Naive B cell (primary cell): Measurements from ENCODE around the gene F12. TPM values are rescaled to one million over a fixed set of nuclear protein-coding genes. Genes with fewer than 3 reads are reported as not detected.
A peak's percentile ranks its signal among the peaks of the same experiment; 100 is the strongest.

Experiments used
- ATAC-seq, 2 donors: fragments of 150-1000 bp; cut with Tn5 transposase; 2 replicates each; pipeline ENCODE4 v1.10.0; 2021; ENCODE audit warnings: low read depth in 2 of 2, mild to moderate bottlenecking in 2 of 2, moderate library complexity in 2 of 2
- DNase-seq: peaks from one replicate; pipeline ENCODE4 v3.0.0; 2022
- H3K27ac Mint-ChIP-seq, 6 donors: one replicate each; pipeline ENCODE4 v1.8.0; 2020 to 2022; ENCODE audit warnings: mild to moderate bottlenecking in 6 of 6, mixed read lengths in 6 of 6, moderate library complexity in 5 of 6, inconsistent platforms in 2 of 6
- H3K27me3 Mint-ChIP-seq, 3 donors: one replicate each; pipeline ENCODE4 v1.8.0; 2021 to 2022; ENCODE audit warnings: mixed read lengths in 3 of 3, mild to moderate bottlenecking in 1 of 3
- H3K36me3 Mint-ChIP-seq, 2 donors: one replicate each; pipeline ENCODE4 v1.8.0; 2020 to 2022; ENCODE audit warnings: mixed read lengths in 2 of 2, inconsistent platforms in 1 of 2, mild to moderate bottlenecking in 1 of 2
- H3K4me1 Mint-ChIP-seq, 3 donors: one replicate each; pipeline ENCODE4 v1.8.0; 2020 to 2022; ENCODE audit warnings: mixed read lengths in 3 of 3, inconsistent platforms in 1 of 3, mild to moderate bottlenecking in 1 of 3, moderate library complexity in 1 of 3
- H3K4me3 Mint-ChIP-seq, 8 donors: one replicate each; pipeline ENCODE4 v1.8.0; 2020 to 2022; ENCODE audit warnings: mild to moderate bottlenecking in 8 of 8, mixed read lengths in 8 of 8, moderate library complexity in 8 of 8, inconsistent platforms in 2 of 8
- H3K9me3 Mint-ChIP-seq, 7 donors: one replicate each; pipeline ENCODE4 v1.8.0; 2020 to 2022; ENCODE audit warnings: mixed read lengths in 7 of 7, mild to moderate bottlenecking in 5 of 7, inconsistent platforms in 2 of 7, moderate library complexity in 1 of 7
- polyA plus RNA-seq, 6 donors: library from polyadenylated mRNA; unstranded; fragments of 300-500 nt; fragmentation: Illumina TruSeq; gene quantifications; one replicate each; pipeline ENCODE4 v1.2.3, GENCODE V29; 2021; ENCODE audit warnings: low read depth in 6 of 6

The F12 gene
- polyA plus RNA-seq, 6 donors from 2014 or later = 0.56 to 1.4 (median 0.57) TPM; not detected in 3

DNA sequence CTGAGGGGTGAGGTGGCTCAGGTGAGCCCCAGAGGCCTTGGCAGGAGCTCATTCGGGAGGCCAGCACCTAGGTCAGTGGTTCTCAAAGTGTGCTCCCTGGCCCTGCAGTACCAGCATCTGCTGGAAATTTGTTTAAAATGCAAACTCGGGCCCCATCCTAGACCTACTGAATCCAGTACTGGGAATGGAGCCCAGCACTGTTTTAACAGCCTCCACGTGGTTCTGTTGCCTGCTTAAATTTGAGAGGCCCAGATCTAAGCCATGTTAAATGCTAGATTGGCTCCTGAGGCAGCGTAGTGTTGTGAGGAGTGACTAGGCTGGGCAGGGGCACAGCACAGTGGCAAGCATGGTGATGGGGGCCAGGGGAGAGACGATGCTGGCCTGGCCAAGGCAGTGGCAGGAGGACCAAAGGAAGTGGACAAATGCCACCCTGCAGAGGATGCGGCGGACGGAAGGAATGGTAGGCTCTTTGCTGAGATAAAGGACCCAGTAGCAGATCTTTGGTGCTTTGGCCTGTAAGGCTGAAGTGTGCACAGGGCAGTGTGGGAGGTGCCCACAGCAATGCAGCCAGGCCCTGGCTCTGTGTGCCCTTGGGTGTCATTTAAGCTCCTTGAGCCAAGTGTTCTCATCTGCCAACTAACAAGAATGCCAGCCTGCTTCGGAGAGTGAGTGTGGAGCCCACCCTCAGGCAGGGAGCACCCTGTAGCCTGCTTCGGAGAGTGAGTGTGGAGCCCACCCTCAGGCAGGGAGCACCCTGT is 41.5 kb upstream of the F12 start:
- H3K4me1 Mint-ChIP-seq = peaks cover 36 to 44% (median 39%) of the 10 kb centered on the region in 3 donors
- no peaks in the 10 kb centered on the region for H3K27me3 Mint-ChIP-seq
- H3K9me3 Mint-ChIP-seq = no peaks in the 10 kb centered on the region
- H3K27ac Mint-ChIP-seq = peak overlapping the region in 3 of 6 donors; percentile 67 to 83 (median 69)
- ATAC-seq (no peak), DNase-seq (no peak)
- no peaks in the 10 kb centered on the region for H3K36me3 Mint-ChIP-seq
- peak overlapping the region in 2 of 8 donors; percentile 29 to 68 for H3K4me3 Mint-ChIP-seq

DNA sequence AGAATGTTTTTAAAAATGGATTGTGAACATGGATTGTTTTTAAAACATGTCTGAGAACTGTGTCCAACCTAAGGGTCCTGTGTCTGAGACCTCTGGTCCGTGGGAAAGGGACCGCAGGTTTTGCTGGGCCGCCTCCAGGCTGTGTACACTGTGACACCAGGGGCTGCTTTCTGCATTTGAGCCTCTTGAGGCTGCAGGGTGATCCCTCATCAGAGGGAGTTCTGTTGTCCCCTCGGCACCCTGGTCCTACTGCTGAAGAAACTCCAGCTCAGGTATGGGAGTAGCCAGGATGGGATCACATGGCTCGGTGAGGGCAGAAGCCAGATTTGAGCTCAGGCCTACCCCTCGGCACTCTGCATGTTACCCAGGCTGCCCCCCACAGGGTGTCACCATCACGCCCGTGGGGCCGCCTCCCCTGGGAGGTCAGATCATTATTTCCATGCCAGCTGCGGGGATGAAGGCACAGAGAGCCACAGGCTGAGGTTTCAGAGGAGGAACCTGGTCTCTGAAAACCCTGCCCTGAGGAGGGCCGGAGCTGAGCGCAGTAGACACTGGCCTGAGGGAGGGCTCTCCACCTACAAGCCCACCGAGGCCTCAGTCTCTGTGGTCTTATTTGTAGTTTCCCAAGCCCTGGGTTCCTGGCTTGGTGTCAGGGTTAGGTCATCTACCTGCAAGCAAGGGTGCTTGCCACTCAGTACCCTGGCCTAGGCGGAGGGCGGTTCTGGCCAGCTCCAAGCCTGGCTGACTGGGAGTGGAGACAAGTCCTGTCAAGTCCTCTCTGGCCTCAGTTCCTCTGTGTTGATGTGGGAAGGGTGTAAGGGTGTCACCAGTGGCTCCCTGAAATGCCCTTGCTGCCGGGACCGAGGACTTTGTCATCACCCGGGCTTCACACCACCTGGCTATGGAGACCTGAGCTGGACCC is 40.0 kb upstream of the F12 start:
- Mint-ChIP-seq H3K36me3 (no peaks in the 10 kb centered on the region), H3K27me3 (no peaks in the 10 kb centered on the region), H3K4me1 (peaks cover 50 to 59% (median 53%) of the 10 kb centered on the region in 3 donors), H3K9me3 (no peaks in the 10 kb centered on the region), H3K4me3 (peak overlapping the region in 4 of 8 donors; percentile 44 to 83 (median 74)), H3K27ac (peak overlapping the region in 1 of 6 donors; percentile 85)
- no peak for DNase-seq
- ATAC-seq = no peak

GRCh38 chr5:177448244-177448950 is 39.0 kb upstream of the F12 start:
- Mint-ChIP-seq H3K36me3 (no peaks in the 10 kb centered on the region), H3K4me3 (peak overlapping the region; percentile 56 to 86 (median 76)), H3K27me3 (no peaks in the 10 kb centered on the region), H3K4me1 (peaks cover 48 to 59% (median 52%) of the 10 kb centered on the region in 3 donors), H3K9me3 (no peaks in the 10 kb centered on the region), H3K27ac (peak overlapping the region; percentile 60 to 91 (median 84))
- no peak for DNase-seq
- ATAC-seq = no peak

DNA sequence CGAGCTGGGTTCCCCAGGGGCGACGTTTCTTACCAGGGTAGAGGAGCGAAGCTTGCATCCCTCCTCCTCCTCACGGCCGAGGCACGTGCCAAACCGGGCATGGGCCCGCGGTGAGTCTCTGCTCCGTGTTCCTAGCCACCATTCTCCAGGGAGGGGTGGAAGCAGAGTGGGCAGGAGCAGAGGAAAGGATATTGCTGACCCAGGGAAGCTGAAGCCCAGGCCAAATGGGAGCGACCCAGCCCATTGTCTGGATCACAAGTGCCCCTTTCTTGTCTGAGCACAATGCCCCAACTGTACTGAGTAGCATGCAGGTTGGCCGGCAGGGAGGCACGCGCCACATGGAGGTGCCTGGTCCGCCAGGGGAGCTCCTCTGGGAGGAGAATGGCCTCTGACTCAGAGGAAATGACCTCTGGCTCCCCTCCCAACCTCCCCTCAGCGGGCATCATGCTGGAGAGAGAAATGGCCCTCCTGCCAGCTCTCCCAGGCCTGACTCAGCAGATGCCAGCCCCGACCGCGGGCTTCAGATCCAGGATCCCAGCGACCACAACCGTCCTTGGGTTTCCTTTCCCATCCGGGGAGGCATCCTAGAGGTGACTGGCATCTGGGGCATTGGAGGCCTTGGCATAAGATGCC is 38.4 kb upstream of the F12 start:
- no peaks in the 10 kb centered on the region for H3K9me3 Mint-ChIP-seq
- ATAC-seq = peak in 1 of 2 donors; percentile 1
- DNase-seq = no peak
- peak overlapping the region; percentile 64 to 86 (median 76) for H3K4me3 Mint-ChIP-seq
- no peaks in the 10 kb centered on the region for H3K36me3 Mint-ChIP-seq
- H3K27ac Mint-ChIP-seq = peak overlapping the region in 4 of 6 donors; percentile 60 to 85 (median 76)
- peaks cover 42 to 52% (median 47%) of the 10 kb centered on the region in 3 donors for H3K4me1 Mint-ChIP-seq
- no peaks in the 10 kb centered on the region for H3K27me3 Mint-ChIP-seq

DNA sequence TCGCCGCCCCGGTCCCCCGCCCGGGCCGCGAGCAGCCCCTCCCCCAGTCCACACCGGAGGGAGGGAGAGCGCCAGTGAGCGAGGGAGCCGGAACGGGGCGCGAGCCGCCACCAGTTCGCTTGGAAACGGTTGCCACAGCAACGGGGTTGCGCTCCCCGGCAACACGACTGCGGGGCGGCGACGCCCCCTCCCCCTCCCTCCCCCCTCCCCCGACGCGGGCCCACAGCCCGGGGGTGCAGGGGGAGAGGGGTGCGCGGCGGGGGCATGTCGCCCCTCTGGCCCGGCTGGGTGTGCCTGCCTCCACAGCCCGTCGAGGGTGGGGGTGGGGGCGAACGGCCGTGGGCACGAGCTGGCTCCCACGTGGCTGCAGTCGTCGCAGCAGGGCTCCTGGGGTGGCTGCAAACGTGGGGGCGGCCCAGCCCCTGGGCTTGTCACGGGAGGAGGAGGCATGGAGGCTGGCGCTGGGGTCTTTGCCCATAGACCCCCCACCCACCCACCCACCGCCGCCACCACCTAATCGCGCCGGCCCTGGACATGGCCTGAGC is 37.8 kb upstream of the F12 start:
- ATAC-seq (peak; percentile 50 to 58), DNase-seq (peak; percentile 72)
- H3K27me3 Mint-ChIP-seq = no peaks in the 10 kb centered on the region
- peak overlapping the region in 7 of 8 donors; percentile 49 to 86 (median 75) for H3K4me3 Mint-ChIP-seq
- peaks cover 44 to 50% (median 47%) of the 10 kb centered on the region in 3 donors for H3K4me1 Mint-ChIP-seq
- H3K9me3 Mint-ChIP-seq = no peaks in the 10 kb centered on the region
- H3K27ac Mint-ChIP-seq = peak overlapping the region in 1 of 6 donors; percentile 85
- no peaks in the 10 kb centered on the region for H3K36me3 Mint-ChIP-seq

DNA sequence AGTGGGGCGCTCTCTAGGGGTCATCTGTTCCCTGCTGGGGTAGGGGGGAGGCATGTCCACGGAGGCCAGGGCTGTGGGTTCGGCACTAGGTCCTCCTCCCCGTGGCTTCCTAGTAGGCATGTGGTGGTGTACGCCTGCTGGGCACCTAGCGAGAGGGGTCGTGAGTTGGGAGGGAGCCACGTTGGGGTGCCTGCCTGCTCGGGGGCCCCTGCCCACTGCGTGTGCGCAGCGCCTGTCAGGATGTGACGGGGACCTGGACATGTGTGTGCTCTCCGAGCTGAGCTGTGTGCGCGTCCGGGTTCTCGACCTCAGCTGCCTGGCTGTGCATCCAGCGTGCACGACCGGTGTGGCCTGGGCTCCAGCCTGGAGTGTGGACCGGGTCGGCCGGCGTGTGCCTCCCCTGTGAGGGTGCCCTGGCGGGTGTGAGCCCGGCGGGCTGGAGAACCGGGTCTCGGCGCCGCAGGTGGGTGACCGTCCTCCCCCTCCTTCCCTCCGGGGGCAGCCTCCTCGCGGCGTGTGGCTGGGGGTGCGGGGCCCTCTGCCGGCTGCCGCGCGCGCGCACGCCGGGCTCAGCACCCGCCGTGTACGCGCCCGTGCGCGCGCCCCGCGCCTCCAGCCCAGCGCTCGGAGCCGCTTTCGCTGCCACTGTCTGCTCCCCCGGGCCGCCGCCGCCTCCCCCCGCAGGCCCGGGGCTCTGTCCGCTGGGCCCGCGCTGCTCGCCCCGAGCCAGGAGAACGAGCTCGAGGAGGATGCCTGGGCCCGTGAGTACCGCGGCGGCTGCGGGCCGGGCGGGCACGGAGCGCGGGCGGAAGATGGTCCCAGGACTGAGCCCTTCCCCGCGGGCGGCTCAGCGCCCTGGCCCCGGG is 37.1 kb upstream of the F12 start, which contains the start of gene PRR7:
Gene PRR7 (plus strand): TSS at position 615 of the 866 bp plus-strand sequence. CDS start 8,254 bp downstream, outside the sequence.
- no peaks in the 10 kb centered on the region for H3K27me3 Mint-ChIP-seq
- H3K9me3 Mint-ChIP-seq = no peaks in the 10 kb centered on the region
- peaks cover 40 to 47% (median 47%) of the 10 kb centered on the region in 3 donors for H3K4me1 Mint-ChIP-seq
- peak; percentile 62 to 69 for ATAC-seq
- peak within 1 kb of the TSS; percentile 75 to 93 (median 87) for H3K4me3 Mint-ChIP-seq
- no peaks in the 10 kb centered on the region for H3K36me3 Mint-ChIP-seq
- H3K27ac Mint-ChIP-seq = peak within 1 kb of the TSS; percentile 93 to 99 (median 96)
- peak; percentile 79 for DNase-seq

- peak overlapping the region; percentile 93 to 99 (median 96) for H3K27ac Mint-ChIP-seq
- ATAC-seq (no peak), DNase-seq (no peak)
- H3K4me3 Mint-ChIP-seq = peak overlapping the region; percentile 75 to 93 (median 87)
- no peaks in the 10 kb centered on the region for H3K36me3 Mint-ChIP-seq
- peaks cover 40 to 46% (median 44%) of the 10 kb centered on the region in 3 donors for H3K4me1 Mint-ChIP-seq
- H3K9me3 Mint-ChIP-seq = no peaks in the 10 kb centered on the region
- H3K27me3 Mint-ChIP-seq = no peaks in the 10 kb centered on the region
Measured at GRCh38 chr5:177445917-177446199, 36.5 kb upstream of the F12 start.

GRCh38 chr5:177445052-177445916 is 35.9 kb upstream of the F12 start:
- Mint-ChIP-seq H3K27ac (peak overlapping the region; percentile 93 to 99 (median 96)), H3K9me3 (no peaks in the 10 kb centered on the region), H3K27me3 (no peaks in the 10 kb centered on the region), H3K4me3 (peak overlapping the region; percentile 75 to 93 (median 87)), H3K36me3 (no peaks in the 10 kb centered on the region), H3K4me1 (peaks cover 40 to 42% (median 40%) of the 10 kb centered on the region in 3 donors)
- no peak for ATAC-seq
- no peak for DNase-seq

DNA sequence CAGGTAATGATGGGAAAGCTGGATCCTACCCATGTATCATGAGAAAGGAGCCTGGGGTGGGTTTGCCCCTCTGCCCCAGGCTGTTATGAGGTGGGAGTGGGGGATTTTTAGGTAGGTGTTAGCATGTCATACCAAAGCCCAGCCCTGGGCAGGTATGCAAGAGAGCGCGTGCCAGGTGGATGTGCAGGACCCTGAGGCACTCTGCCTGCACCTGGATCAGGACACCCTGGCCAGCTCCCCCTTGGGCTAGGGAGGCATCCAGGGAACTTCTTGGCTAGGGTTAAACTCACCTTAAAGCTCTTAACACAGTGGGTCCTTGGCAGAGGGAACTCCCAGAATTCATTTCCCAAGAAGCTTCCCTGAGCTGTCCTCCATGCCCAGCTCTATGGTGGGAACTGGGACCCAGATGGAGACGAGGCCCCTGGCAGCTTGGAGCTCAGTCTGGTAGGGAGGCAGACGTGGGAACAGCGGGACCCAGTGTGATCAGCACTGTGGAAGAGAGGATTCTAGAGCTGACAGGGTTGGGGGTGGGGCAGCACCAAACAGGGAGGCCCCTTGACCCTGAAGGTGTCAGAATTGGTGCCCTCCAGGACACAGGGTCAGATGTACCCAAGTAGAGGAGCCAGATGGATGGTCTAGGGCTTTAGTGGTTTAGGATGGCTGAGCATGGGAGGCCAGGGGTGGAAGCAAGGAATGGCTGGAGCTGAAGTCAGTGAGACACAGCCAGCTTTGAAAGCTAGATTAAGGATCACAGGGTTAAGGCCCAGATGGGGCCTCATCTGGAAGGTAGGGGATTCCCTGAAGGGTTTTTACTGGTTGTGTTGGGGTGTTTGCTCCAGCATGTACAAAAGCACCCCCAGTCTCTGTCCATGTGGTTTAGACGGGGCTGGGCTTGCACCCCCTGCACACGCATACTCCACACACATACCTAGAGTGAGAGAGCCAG is 35.0 kb upstream of the F12 start:
- Mint-ChIP-seq H3K27ac (peak overlapping the region; percentile 93 to 99 (median 96)), H3K27me3 (no peaks in the 10 kb centered on the region), H3K9me3 (no peaks in the 10 kb centered on the region)

More for the DNA sequence above, 35.0 kb upstream of the F12 start:
- ATAC-seq = peak; percentile 15 to 27
- H3K4me3 Mint-ChIP-seq = peak overlapping the region; percentile 75 to 93 (median 82)
- H3K36me3 Mint-ChIP-seq = peaks cover 5 to 7% of the 10 kb centered on the region in 2 donors
- H3K4me1 Mint-ChIP-seq = peaks cover 42 to 46% (median 46%) of the 10 kb centered on the region in 3 donors
- DNase-seq = no peak
